GM19395 (cell line): ENCODE measurements around the gene NOC2L.

Experiments used
- ATAC-seq: cut with Tn5 transposase; IDR thresholded peaks from one replicate; pipeline ENCODE4 v1.9.1; 2021; ENCODE audit warnings: mild to moderate bottlenecking, moderate library complexity; ENCODE audit not compliant: unreplicated experiment

NOC2L gene

DNA sequence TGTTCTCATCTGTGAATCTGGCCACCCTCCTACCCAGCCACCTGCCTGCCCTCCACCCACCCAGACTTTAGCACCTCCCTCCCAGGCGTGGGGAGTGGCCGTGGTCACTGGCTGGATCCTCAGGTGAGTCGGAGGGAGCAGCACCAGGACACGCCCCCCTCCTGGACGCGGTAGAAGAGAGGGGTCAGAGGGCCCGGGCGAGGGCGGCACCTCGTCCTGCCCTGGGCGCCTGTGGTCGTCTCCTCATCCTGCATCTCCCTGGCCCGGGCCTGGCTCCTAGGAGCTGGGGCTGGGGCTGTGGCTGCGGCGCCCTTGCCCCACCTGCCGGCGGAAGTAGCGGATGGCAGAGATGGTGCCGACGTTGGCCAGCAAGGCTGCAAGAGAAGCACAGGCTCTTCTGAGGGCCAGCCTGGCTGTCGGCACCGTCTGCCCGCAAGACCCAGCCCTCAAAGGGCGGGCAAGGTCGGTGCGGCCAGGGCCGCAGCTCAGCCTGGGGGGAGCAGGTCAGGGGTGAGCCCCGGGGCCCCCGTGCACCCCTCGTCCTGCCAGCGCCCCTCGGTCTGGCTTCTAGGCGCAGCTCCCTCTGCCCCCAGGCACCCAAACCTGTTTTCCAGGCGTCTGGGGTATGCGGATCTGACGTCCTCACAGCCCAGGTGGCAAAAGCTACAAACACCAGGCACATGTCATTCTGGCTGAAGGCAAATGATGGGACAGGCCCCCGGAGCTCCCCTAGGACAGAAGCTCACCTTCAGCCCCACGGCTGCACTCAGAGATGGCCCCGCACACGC lies 17.0 kb upstream of the NOC2L start:
- no peak for ATAC-seq

- ATAC-seq: no peak
Observed at GRCh38 chr1:975365-975764, 16.3 kb upstream of the NOC2L start.

GRCh38 chr1:974687-975328 lies 15.8 kb upstream of the NOC2L start:
- ATAC-seq: no peak

GRCh38 chr1:974293-974640 lies 15.2 kb upstream of the NOC2L start:
- ATAC-seq: no peak

GRCh38 chr1:973459-974292 lies 14.6 kb upstream of the NOC2L start:
- ATAC-seq: no peak

DNA sequence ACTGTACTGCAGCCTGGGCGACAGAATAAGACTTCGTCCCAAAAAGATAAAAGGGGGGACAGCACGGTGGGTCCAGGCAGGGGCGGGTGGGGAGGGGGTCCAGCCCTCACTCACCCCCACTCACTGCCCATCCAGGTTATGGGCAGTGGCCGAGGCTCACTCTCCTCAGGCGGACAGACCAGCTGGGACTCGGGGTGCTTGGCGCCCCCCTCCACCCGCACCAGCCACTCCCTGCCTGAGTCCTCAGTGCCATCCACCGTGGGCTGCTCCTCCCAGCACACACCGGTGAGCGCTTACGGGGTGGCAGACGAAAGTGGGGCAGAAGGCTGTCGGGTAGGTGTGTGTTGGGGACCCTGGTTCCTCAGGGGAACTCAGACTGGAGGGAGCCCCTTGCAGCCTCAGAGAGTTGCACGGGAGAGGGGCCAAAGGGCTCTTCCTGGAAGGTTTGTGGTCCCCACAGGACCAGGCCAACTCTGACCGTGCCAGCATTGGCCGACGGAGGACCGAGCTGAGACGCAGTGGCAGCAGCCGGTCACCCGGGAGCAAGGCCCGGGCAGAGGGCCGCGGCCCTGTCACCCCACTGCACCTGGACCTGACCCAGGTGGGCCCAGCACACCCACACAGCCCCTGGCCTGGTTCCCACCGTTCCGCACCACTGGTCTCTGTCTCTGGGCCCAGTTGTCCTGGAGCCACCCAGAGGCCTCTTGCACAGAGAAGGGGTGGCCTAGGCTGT lies 13.8 kb upstream of the NOC2L start:
- ATAC-seq: no peak

- no peak for ATAC-seq
Observed at GRCh38 chr1:971751-972506, 12.9 kb upstream of the NOC2L start.

GRCh38 chr1:970973-971730 lies 12.1 kb upstream of the NOC2L start:
- no peak for ATAC-seq

DNA sequence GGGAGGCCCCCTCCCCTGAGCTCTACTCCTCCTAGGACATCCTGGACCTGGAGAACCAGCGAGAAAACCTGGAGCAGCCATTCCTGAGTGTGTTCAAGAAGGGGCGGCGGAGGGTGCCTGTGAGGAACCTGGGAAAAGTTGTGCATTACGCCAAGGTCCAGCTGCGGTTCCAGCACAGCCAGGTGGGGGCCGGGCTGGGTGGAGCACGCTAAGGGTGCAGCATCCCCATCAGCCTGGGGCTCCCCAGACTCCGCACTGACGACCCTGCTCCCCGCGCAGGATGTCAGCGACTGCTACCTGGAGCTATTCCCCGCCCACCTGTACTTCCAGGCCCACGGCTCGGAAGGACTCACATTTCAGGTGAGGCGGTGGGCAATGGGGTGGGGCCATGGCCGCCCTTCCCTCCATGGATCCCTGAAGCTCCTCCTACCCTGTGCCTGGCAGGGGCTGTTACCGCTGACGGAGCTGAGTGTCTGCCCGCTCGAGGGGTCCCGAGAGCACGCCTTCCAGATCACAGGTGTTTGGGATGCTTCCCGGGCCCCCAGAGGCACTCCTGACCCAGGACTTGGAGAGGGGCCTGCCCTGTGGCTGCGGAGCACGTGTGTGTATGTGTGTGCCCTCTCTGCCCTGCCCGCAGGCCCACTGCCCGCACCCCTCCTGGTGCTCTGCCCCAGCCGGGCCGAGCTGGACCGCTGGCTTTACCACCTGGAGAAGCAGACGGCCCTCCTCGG lies 11.4 kb upstream of the NOC2L start:
- ATAC-seq: no peak

DNA sequence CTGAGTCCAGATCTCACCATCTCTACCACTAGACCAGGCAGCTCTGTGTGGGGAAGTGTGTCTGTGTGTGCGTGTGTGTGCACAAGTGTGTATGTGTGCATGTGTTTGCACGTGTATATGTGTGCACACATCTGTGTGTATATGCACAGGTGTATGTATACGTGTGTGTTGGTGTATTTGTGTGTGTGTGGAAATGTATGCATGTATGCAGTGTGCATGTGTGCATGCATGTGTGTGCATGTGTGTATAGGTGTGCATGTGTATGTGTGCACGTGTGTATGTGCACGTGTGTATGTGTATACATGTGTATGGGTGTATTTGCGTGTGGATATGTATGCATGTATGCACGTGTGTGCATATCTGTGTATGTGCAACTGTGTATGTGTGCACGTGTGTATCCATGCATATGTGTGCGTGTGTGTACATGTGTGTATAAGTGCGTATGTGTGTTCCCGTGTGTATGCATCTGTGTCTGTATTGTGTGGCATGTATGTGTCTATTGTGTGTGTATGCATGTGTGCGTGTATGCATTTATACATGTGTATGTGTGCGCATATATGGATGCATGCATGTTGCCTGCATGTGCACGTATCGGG lies 10.3 kb upstream of the NOC2L start:
- no peak for ATAC-seq

- no peak for ATAC-seq
Observed at GRCh38 chr1:967466-968343, 8.6 kb upstream of the NOC2L start.

DNA sequence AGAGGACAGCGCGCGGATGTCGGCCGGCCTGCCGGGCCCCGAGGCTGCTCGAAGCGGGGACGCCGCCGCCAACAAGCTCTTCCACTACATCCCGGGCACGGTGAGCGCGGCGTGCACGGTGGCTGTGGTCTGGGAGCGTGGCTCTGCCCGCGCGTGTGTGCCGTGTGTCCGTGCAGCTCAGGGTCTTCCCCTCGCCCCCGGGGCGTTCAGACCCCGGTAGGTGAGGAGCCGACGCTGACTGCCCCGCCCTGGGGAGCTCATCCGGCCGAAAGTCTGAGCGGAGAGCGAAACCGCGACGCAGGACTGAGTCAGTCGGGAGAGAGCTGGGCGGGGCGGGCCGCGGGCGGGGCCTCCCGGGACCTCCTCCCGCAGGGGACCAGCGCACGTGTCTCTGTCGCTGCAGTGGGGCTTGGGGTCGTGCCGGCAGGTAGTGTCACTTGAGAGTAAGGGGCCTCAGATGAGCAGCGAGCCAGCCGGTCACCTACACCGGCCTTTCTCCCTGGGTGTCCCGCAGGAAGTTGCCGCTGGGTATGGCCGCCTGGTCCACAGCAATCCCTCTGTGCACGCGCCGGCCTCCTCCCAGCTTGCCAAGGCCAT lies 7.7 kb upstream of the NOC2L start:
- peak; percentile 69 for ATAC-seq

- ATAC-seq: peak; percentile 25
Observed at GRCh38 chr1:966135-966703, 7.2 kb upstream of the NOC2L start, which contains the start of gene PLEKHN1. Gene PLEKHN1, plus strand, starts transcription at chr1:966482. Its CDS starts 50 bp downstream, at chr1:966532.

- no peak for ATAC-seq
Observed at GRCh38 chr1:965526-966134, 6.6 kb upstream of the NOC2L start.

DNA sequence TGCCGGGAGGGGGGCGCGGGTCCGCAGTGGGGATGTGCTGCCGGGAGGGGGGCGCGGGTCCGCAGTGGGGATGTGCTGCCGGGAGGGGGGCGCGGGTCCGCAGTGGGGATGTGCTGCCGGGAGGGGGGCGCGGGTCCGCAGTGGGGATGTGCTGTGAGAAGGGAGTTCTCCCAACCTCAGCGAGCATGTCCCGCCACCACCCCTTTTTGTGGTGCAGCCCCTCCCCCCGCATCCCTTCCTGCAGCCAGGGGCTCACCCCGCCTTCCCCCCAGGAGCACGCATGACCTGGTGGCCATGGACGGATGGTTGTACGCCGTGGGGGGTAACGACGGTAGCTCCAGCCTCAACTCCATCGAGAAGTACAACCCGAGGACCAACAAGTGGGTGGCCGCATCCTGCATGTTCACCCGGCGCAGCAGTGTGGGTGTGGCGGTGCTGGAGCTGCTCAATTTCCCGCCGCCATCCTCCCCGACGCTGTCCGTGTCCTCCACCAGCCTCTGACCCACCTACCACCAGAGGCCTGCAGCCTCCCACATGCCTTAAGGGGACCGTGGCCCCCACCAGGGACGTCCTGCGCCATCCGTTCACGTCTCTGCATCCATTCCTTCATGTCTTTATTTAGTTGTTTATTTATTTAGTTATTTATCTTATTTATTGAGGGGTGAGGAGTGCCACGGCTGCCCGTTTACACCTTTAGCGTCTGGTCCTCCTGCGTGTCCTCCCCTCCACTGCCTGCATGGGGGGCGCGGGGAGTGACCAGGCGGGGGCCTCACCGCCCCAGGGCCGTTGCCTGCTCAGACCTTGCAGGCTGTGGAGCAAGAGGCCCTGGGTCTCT lies 5.9 kb upstream of the NOC2L start:
- no peak for ATAC-seq
